ENCODE measurements around the gene ZMAT3. TPM values are rescaled to one million over a fixed set of nuclear protein-coding genes. Genes with fewer than 3 reads are reported as not detected.

ZMAT3 gene
- total RNA-seq, 2 experiments from 2014 or later: 21.1 to 21.9 TPM

- ATAC-seq (ENCODE audit: low read depth) (no peak), DNase-seq (no peak)
- H3K4me1 Mint-ChIP-seq: peaks cover 12% of the 10 kb centered on the region
- H3K27me3 Mint-ChIP-seq: no peaks in the 10 kb centered on the region
- H3K4me3 Mint-ChIP-seq: no peak overlapping the region
- H3K27ac Mint-ChIP-seq: peak overlapping the region; percentile 57
- no peaks in the 10 kb centered on the region for H3K9me3 Mint-ChIP-seq
- peaks cover 14% of the 10 kb centered on the region for H3K36me3 Mint-ChIP-seq
- POLR2A ChIA-PET: no interaction called here
These were observed 44.2 kb downstream of the ZMAT3 start for GRCh38 chr3:179027326-179027900.

GRCh38 chr3:179026636-179027035 lies 45.0 kb downstream of the ZMAT3 start:
- POLR2A ChIA-PET: no interaction called here
- no peak for ATAC-seq (ENCODE audit: low read depth)
- Mint-ChIP-seq H3K27me3 (no peaks in the 10 kb centered on the region), H3K4me3 (no peak overlapping the region), H3K27ac (no peak overlapping the region), H3K4me1 (peaks cover 14% of the 10 kb centered on the region), H3K36me3 (peaks cover 14% of the 10 kb centered on the region), H3K9me3 (no peaks in the 10 kb centered on the region)
- no peak for DNase-seq

- Mint-ChIP-seq H3K4me3 (peak overlapping the region; percentile 23), H3K27me3 (no peaks in the 10 kb centered on the region), H3K36me3 (peaks cover 11% of the 10 kb centered on the region), H3K4me1 (peaks cover 24% of the 10 kb centered on the region), H3K27ac (no peak overlapping the region), H3K9me3 (no peaks in the 10 kb centered on the region)
- POLR2A ChIA-PET: no interaction called here
- no peak for DNase-seq
- ATAC-seq (ENCODE audit: low read depth): no peak
These were observed 50.3 kb downstream of the ZMAT3 start for GRCh38 chr3:179021119-179021903.

- no peak for DNase-seq
- Mint-ChIP-seq H3K4me3 (no peak overlapping the region), H3K4me1 (peaks cover 33% of the 10 kb centered on the region), H3K27me3 (no peaks in the 10 kb centered on the region), H3K27ac (no peak overlapping the region), H3K9me3 (no peaks in the 10 kb centered on the region), H3K36me3 (peaks cover 11% of the 10 kb centered on the region)
- ATAC-seq (ENCODE audit: low read depth): no peak
- POLR2A ChIA-PET: no interaction called here
These were observed 51.5 kb downstream of the ZMAT3 start for GRCh38 chr3:179020112-179020511.

DNA sequence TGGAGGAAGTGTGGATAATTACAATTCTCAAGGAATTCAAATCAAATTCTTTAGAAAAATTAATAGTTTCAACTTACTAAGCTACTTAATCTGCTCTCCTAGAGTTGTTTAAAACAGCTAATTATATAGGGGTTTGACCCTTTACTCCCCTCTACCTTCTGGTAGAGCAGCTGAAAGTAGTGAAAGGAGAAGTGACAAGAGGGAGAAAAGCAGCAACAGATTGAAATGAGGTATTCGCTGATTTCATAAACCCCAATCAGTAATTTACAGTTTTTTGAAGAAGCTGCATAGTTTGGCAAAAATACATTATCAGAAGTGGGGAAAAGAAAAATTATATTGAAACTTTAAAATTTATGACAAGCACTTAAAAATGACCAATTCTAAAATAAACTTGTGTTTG lies 52.8 kb downstream of the ZMAT3 start:
- POLR2A ChIA-PET: interaction anchor here (0.5 kb wide), 1 partner anchor 268 kb away, joined by 4 read pairs; no protein-coding TSS in a partner anchor

GRCh38 chr3:179016979-179017670 lies 54.5 kb downstream of the ZMAT3 start:
- Mint-ChIP-seq H3K27ac (no peak overlapping the region), H3K9me3 (no peaks in the 10 kb centered on the region), H3K4me1 (peaks cover 36% of the 10 kb centered on the region), H3K4me3 (peak overlapping the region; percentile 34), H3K36me3 (peaks cover 5% of the 10 kb centered on the region), H3K27me3 (peaks cover 4% of the 10 kb centered on the region)
- DNase-seq (no peak), ATAC-seq (ENCODE audit: low read depth) (no peak)
- POLR2A ChIA-PET: interaction anchor here (1.2 kb wide), 1 partner anchor 55 kb away, joined by 4 read pairs; the partner anchor contains the start of gene ZMAT3

More for the DNA sequence above, 52.8 kb downstream of the ZMAT3 start:
- peaks cover 36% of the 10 kb centered on the region for H3K4me1 Mint-ChIP-seq
- peaks cover 5% of the 10 kb centered on the region for H3K36me3 Mint-ChIP-seq
- no peak overlapping the region for H3K27ac Mint-ChIP-seq
- H3K27me3 Mint-ChIP-seq: no peaks in the 10 kb centered on the region
- DNase-seq: no peak
- no peak overlapping the region for H3K4me3 Mint-ChIP-seq
- no peaks in the 10 kb centered on the region for H3K9me3 Mint-ChIP-seq
- no peak for ATAC-seq (ENCODE audit: low read depth)

DNA sequence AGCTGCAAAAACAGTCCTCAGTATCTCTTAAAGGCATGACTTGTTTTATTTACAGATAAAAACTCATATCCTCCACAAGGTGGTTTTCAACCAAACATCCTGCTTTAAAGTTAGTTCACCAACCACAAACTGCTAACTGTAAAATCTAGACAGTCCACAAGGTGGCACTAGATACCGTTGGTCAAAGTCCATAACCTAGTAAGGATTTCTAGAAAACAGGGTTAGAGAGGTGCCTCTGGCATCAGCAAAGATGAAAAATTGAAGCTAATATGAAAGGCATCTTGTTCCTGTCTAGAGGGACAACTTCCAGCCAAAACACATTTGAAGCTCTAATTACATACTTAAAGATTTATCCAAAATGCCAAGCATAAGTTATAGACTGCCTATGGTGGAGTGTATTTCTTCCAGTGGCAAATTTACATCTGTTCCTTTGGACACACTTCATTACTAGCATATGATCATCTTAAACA lies 56.0 kb downstream of the ZMAT3 start:
- ATAC-seq (ENCODE audit: low read depth): peak; percentile 88
- Mint-ChIP-seq H3K4me3 (no peak overlapping the region), H3K4me1 (peaks cover 24% of the 10 kb centered on the region), H3K27ac (no peak overlapping the region), H3K27me3 (peaks cover 12% of the 10 kb centered on the region), H3K36me3 (peaks cover 5% of the 10 kb centered on the region), H3K9me3 (no peaks in the 10 kb centered on the region)
- no peak for DNase-seq
- POLR2A ChIA-PET: interaction anchor here (1.0 to 1.6 kb wide), 3 partner anchors 56 to 306 kb away, joined by 3 to 4 read pairs (median 3); partner anchors contain the start of genes PIK3CA and ZMAT3

- ATAC-seq (ENCODE audit: low read depth) (no peak), DNase-seq (no peak)
- Mint-ChIP-seq H3K4me3 (no peak overlapping the region), H3K36me3 (peaks cover 8% of the 10 kb centered on the region), H3K4me1 (no peaks in the 10 kb centered on the region), H3K9me3 (peaks cover 1% of the 10 kb centered on the region), H3K27ac (no peak overlapping the region), H3K27me3 (peaks cover 41% of the 10 kb centered on the region)
- POLR2A ChIA-PET: no interaction called here
These were observed 65.9 kb downstream of the ZMAT3 start for GRCh38 chr3:179005706-179006105.

DNA sequence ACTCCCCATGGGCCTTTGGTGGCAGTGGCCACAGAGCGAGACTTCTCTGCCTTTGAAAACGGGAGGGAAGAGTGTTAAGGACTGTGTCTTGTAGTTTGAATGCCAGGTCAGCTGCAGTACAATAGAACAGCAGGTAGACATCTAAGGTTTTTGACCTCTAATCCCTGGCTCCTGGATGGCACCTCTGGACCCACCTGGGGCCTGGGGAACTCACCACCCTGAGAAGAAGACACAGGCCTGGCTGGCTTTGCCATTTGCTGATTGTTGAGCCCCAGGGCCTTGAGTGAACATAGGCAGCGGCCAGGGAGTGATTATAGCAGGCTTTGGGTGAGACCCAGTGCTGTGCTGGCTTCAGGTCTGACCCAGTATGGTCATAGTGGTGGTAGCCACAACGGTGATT lies 66.4 kb downstream of the ZMAT3 start:
- peaks cover 2% of the 10 kb centered on the region for H3K4me1 Mint-ChIP-seq
- H3K27ac Mint-ChIP-seq: no peak overlapping the region

DNA sequence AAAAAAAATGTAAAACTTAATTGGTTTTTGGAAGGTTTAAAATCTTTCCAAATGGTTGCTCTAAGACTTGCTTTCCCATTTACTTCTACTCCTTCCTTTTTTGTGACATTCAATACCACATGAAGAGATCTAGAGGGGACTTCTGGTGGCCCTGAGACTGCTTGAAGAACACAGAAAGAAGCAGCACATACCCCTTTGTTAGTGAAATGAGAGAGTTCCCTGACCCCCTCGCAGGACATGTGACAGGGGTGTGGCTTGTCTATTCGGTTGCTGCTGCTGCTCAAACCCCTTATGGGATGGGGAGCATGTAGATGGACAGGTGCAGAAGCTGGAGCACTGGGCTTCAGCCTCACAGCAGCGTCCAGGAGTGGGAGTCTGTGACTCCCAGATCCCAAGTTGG lies 71.0 kb downstream of the ZMAT3 start:
- Mint-ChIP-seq H3K27me3 (peaks cover 6% of the 10 kb centered on the region), H3K36me3 (peaks cover 9% of the 10 kb centered on the region), H3K4me3 (no peak overlapping the region), H3K27ac (no peak overlapping the region), H3K4me1 (peaks cover 9% of the 10 kb centered on the region), H3K9me3 (no peaks in the 10 kb centered on the region)
- no peak for DNase-seq
- POLR2A ChIA-PET: no interaction called here
- no peak for ATAC-seq (ENCODE audit: low read depth)

More for the DNA sequence above, 66.4 kb downstream of the ZMAT3 start:
- POLR2A ChIA-PET: no interaction called here
- peaks cover 36% of the 10 kb centered on the region for H3K27me3 Mint-ChIP-seq
- H3K9me3 Mint-ChIP-seq: peaks cover 1% of the 10 kb centered on the region
- no peak for DNase-seq
- H3K4me3 Mint-ChIP-seq: no peak overlapping the region
- ATAC-seq (ENCODE audit: low read depth): no peak
- H3K36me3 Mint-ChIP-seq: peaks cover 8% of the 10 kb centered on the region

GRCh38 chr3:179000144-179000543 lies 71.5 kb downstream of the ZMAT3 start:
- H3K9me3 Mint-ChIP-seq: no peaks in the 10 kb centered on the region
- H3K27ac Mint-ChIP-seq: no peak overlapping the region
- H3K4me1 Mint-ChIP-seq: peaks cover 9% of the 10 kb centered on the region
- POLR2A ChIA-PET: no interaction called here
- no peak overlapping the region for H3K4me3 Mint-ChIP-seq
- peaks cover 4% of the 10 kb centered on the region for H3K27me3 Mint-ChIP-seq
- peaks cover 8% of the 10 kb centered on the region for H3K36me3 Mint-ChIP-seq
- peak; percentile 60 for ATAC-seq (ENCODE audit: low read depth)
- DNase-seq: no peak

DNA sequence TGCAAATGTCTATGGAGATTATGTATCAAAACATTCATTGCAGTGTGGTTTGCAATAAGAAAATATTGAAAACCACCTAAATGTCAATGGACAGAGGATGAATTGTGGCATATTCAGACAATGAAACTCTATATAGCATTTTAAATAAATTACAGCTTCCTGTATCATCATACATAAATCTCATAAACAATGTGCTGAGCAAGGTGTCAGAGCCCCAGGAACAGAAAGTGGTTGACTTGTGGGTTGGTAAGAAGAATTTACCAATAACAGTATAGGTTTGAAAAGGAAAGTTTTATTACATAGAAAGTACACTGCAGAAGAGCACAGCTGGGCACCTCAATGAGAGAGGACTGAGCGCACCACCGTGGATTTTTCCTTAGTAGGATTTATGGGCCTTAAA lies 75.2 kb downstream of the ZMAT3 start:
- ATAC-seq (ENCODE audit: low read depth) (peak; percentile 58), DNase-seq (no peak)
- Mint-ChIP-seq H3K27ac (no peak overlapping the region), H3K9me3 (peaks cover 3% of the 10 kb centered on the region), H3K36me3 (peaks cover 16% of the 10 kb centered on the region), H3K4me3 (no peak overlapping the region), H3K4me1 (peaks cover 9% of the 10 kb centered on the region), H3K27me3 (peaks cover 2% of the 10 kb centered on the region)
- POLR2A ChIA-PET: no interaction called here

- POLR2A ChIA-PET: no interaction called here
- no peak for DNase-seq
- Mint-ChIP-seq H3K27me3 (no peaks in the 10 kb centered on the region), H3K36me3 (peaks cover 17% of the 10 kb centered on the region), H3K4me1 (no peaks in the 10 kb centered on the region), H3K9me3 (peaks cover 29% of the 10 kb centered on the region), H3K4me3 (no peak overlapping the region), H3K27ac (no peak overlapping the region)
- ATAC-seq (ENCODE audit: low read depth): no peak
These were observed 81.3 kb downstream of the ZMAT3 start for GRCh38 chr3:178990293-178990692.

Measured in activated naive CD8-positive, alpha-beta T cell treated with anti-CD3 and anti-CD28 coated beads, Interleukin-2, amount 10 ng/mL, durations not matched to agents 7 days and 5 days (primary cell).